K562 (cell line): Measurements from ENCODE around the gene EPN2. TPM values are rescaled to one million over a fixed set of nuclear protein-coding genes. Genes with fewer than 3 reads are reported as not detected.

ENCODE experiments used
- ATAC-seq: fragments of 200-7000 bp; cut with Tn5 transposase; 3 replicates; pipeline ENCODE4 v1.9.1; 2020; ENCODE audit warnings: moderate library complexity
- BruUV-seq: library from RNA; stranded (reverse); fragments of 400-500 nt; replicated peaks from 2 replicates; lab custom pipeline; 2021; lab: Mats Ljungman, UMichigan
- CTCF ChIA-PET: fragments of 300-600 bp; formaldehyde crosslinking; extraction: SDS; loops from one replicate; lab custom pipeline; 2021; ENCODE audit warnings: low intra/inter-chr PET ratio; lab: Yijun Ruan, JAX
- POLR2A ChIA-PET: fragments of 300-600, 350-650 bp; sonication (Branson Sonifier 250); formaldehyde crosslinking; extraction: SDS; loops from one replicate; lab custom pipeline; 2021; ENCODE audit warnings: antibody characterized with exemption, inconsistent platforms; lab: Yijun Ruan, JAX
- DNase-seq, 4 experiments: peaks; one replicate each; pipeline versions ENCODE4 v3.0.0 to v3.0.0-alpha.2; 2011 to 2018; ENCODE audit warnings: low spot score in 3 of 4, mixed read lengths in 3 of 4; ENCODE audit errors: extremely low read depth in 1 of 4
- FAIRE-seq: peaks from 2 replicates; lab custom pipeline; 2011; peaks lifted over from hg19 to GRCh38; lab: Jason Lieb, UNC
- H2AFZ ChIP-seq: 2 replicates; pipeline ENCODE4 v1.6.0; 2011; ENCODE audit warnings: low read depth, low read length, control low read depth, inconsistent platforms
- H3K27ac ChIP-seq: fragments of 200-600 bp; 3 replicates; pipeline ENCODE4 v1.8.0; 2011; ENCODE audit warnings: low read depth, mild to moderate bottlenecking, control low read depth, inconsistent platforms, low read length, moderate library complexity, mixed read lengths; ENCODE audit errors: extremely low read depth
- H3K27me3 ChIP-seq, 2 experiments: fragments of 300-600 bp in 1 of 2; 2 replicates in 1 of 2; 3 replicates in 1 of 2; pipeline versions ENCODE4 v1.6.0 to v1.8.0; 2011; ENCODE audit warnings: inconsistent platforms in 2 of 2, low read length in 2 of 2, mild to moderate bottlenecking in 1 of 2, mixed read lengths in 1 of 2, moderate library complexity in 1 of 2; ENCODE audit not compliant: control insufficient read depth in 2 of 2, insufficient read depth in 2 of 2
- H3K36me3 ChIP-seq: fragments of 300-600 bp; 3 replicates; pipeline ENCODE4 v1.8.0; 2011; ENCODE audit warnings: mild to moderate bottlenecking, low read length, inconsistent platforms; ENCODE audit not compliant: control insufficient read depth, insufficient read depth
- H3K4me1 ChIP-seq, 2 experiments: fragments of 200-600 bp in 1 of 2; replicated peaks in 1 of 2; 2 replicates in 1 of 2; 3 replicates in 1 of 2; pipeline versions ENCODE4 v1.5.1 to v1.8.0; 2011; ENCODE audit warnings: inconsistent platforms in 2 of 2, low read length in 2 of 2, mild to moderate bottlenecking in 1 of 2, mixed read lengths in 1 of 2, moderate library complexity in 1 of 2; ENCODE audit not compliant: control insufficient read depth in 2 of 2, insufficient read depth in 2 of 2
- H3K4me2 ChIP-seq: 2 replicates; pipeline ENCODE4 v1.6.1; 2011; ENCODE audit warnings: low read length, control low read depth, inconsistent platforms, mixed read lengths; ENCODE audit not compliant: insufficient read depth
- H3K4me3 ChIP-seq: fragments of 200-600 bp; sonication (generic), shearing (Covaris generic); 2 replicates; pipeline ENCODE4 v1.5.1; 2016; ENCODE audit warnings: control low read depth, inconsistent platforms
- H3K79me2 ChIP-seq: fragments of 200-600 bp; 3 replicates; pipeline ENCODE4 v1.8.0; 2011; ENCODE audit warnings: low read length, inconsistent platforms; ENCODE audit not compliant: control insufficient read depth, insufficient read depth
- H3K9ac ChIP-seq, 2 experiments: 2 replicates each; pipeline versions ENCODE4 v1.6.0 to v1.6.1; 2011; ENCODE audit warnings: low read depth in 2 of 2, low read length in 2 of 2, control low read depth in 1 of 2, inconsistent platforms in 1 of 2, mild to moderate bottlenecking in 1 of 2, mixed read lengths in 1 of 2; ENCODE audit not compliant: insufficient read depth in 1 of 2
- H3K9me1 ChIP-seq: one replicate; pipeline ENCODE4 v1.6.0; 2011; ENCODE audit warnings: inconsistent platforms, mild to moderate bottlenecking, low read length, moderate library complexity; ENCODE audit not compliant: control insufficient read depth, insufficient read depth
- H3K9me3 ChIP-seq: replicated peaks from 2 replicates; pipeline ENCODE4 v1.5.1; 2011; ENCODE audit warnings: low read depth, low read length, inconsistent platforms; ENCODE audit not compliant: control insufficient read depth, insufficient read depth
- H4K20me1 ChIP-seq: replicated peaks from 2 replicates; pipeline ENCODE4 v1.6.1; 2011; ENCODE audit warnings: low read length, inconsistent platforms, mixed read lengths; ENCODE audit not compliant: control insufficient read depth, insufficient read depth
- BDP1 ChIP-seq: IDR thresholded peaks from 3 replicates; pipeline ENCODE4 v1.6.1; 2011; ENCODE audit not compliant: insufficient read length, insufficient read depth
- CSDE1 ChIP-seq, 2 experiments: fragments of 450-650 bp; IDR thresholded peaks; 2 replicates each; pipeline ENCODE4 v1.6.1; 2016; ENCODE audit warnings: mild to moderate bottlenecking in 1 of 2
- DMBX1 ChIP-seq: fragments of 250-450 bp; sonication (Bioruptor Pico); IDR thresholded peaks from 2 replicates; pipeline ENCODE4 v1.8.0; 2022; ENCODE audit warnings: inconsistent platforms, mild to moderate bottlenecking, moderate library complexity, borderline replicate concordance
- LCOR ChIP-seq: sonication (generic); formaldehyde crosslinking; IDR thresholded peaks from 2 replicates; pipeline ENCODE4 v1.8.0; 2022; ENCODE audit warnings: mild to moderate bottlenecking, missing genetic modification reagents
- PTRF ChIP-seq: fragments of 450-650 bp; IDR thresholded peaks from 2 replicates; pipeline ENCODE4 v1.6.1; 2016; ENCODE audit warnings: mild to moderate bottlenecking, missing genetic modification characterization, missing compliant biosample characterization
- ZBED1 ChIP-seq: IDR thresholded peaks from 2 replicates; pipeline ENCODE4 v1.6.1; 2014
- ZBTB40 ChIP-seq, 2 experiments: fragments of 450-650 bp in 1 of 2; sonication (generic) in 1 of 2; formaldehyde crosslinking in 1 of 2; IDR thresholded peaks; 2 replicates each; pipeline versions ENCODE4 v1.7.1 to v1.9.0; 2016 to 2022; ENCODE audit warnings: inconsistent platforms in 1 of 2, mild to moderate bottlenecking in 1 of 2, missing genetic modification reagents in 1 of 2
- ZC3H8 ChIP-seq: fragments of 450-650 bp; IDR thresholded peaks from 2 replicates; pipeline ENCODE4 v1.6.1; 2017
- ZMIZ1 ChIP-seq, 2 experiments: fragments of 150-350 bp in 1 of 2; IDR thresholded peaks; 2 replicates each; pipeline ENCODE4 v1.6.1; 2012 to 2016; ENCODE audit warnings: low read depth in 2 of 2, low read length in 2 of 2, mild to moderate bottlenecking in 1 of 2, moderate library complexity in 1 of 2
- ZNF431 ChIP-seq: sonication (generic); formaldehyde crosslinking; IDR thresholded peaks from 2 replicates; pipeline ENCODE4 v1.8.0; 2022; ENCODE audit warnings: mild to moderate bottlenecking, missing genetic modification reagents
- WGBS: fragments of 100-300 bp; shearing (Covaris generic); methylation state at CpG from one replicate; pipeline ENCODE4 v1.1.6; 2016; ENCODE audit warnings: low coverage, mixed read lengths; ENCODE audit not compliant: insufficient coverage; ENCODE audit errors: missing lambda C conversion rate; 5-methylcytosine and 5-hydroxymethylcytosine counted together
- in situ Hi-C: fragments of 300-500 bp; cut with MboI; formaldehyde crosslinking; loops from 4 replicates; pipeline ENCODE4 v1.15.0; 2018; ENCODE audit warnings: inconsistent platforms, mixed read lengths
- intact Hi-C: fragments of 100-400 bp; cut with micrococcal nuclease; formaldehyde crosslinking; loops from 2 replicates; pipeline ENCODE4 v1.14.2; 2022
- polyA plus RNA-seq, 8 experiments: library from polyadenylated mRNA; depleted of rRNA in 4 of 8; stranded (reverse) in 5 of 8; unstranded in 3 of 8; fragments of >200 nt; fragmentation: Nextera tagmentation in 2 of 8; fragmentation: Illumina TruSeq in 1 of 8; extraction: Ambion mirVana in 2 of 8; extraction: Trizol in 1 of 8; gene quantifications; 2 replicates each; pipeline versions ENCODE4 v1.2.1 to v1.2.3, GENCODE V29; 2011 to 2014; ENCODE audit warnings: inconsistent platforms in 1 of 8, missing spikeins in 1 of 8
- total RNA-seq, 7 experiments: library from RNA; depleted of rRNA in 6 of 7; stranded (reverse); fragments of >200 nt in 6 of 7; fragmentation: Illumina TruSeq in 2 of 7; extraction: Trizol in 2 of 7; gene quantifications; 2 replicates each; pipeline versions ENCODE4 v1.2.1 to v1.2.3, GENCODE V29; 2011 to 2021; ENCODE audit warnings: low replicate concordance in 1 of 7

EPN2 gene
- total and polyA plus RNA-seq, 9 of the 15 experiments (the other 6 are each of a cell fraction or from before 2014, with no cell fraction given), result 1.0 to 12.9 (median 8.9) TPM

- no peak overlapping the region for H3K4me3 ChIP-seq
- BruUV-seq, result no TSS peak
- WGBS, result 50% methylated on average over 1 of the region's 2 CpGs
- no peak overlapping the region for H3K9ac ChIP-seq
- ChIA-PET CTCF (no interaction called here), POLR2A (interaction anchor here (3.0 kb wide), 1 partner anchor 8 kb away, joined by 13 read pairs; no protein-coding TSS in a partner anchor)
- DNase-seq, result no peak
- no peak for ATAC-seq
- H3K4me1 ChIP-seq, result peaks cover 0 to 4% of the 10 kb centered on the region in 2 experiments; a peak in 3 of 5 replicates
- no peaks in the 10 kb centered on the region for H3K27me3 ChIP-seq
- no peak overlapping the region for H3K27ac ChIP-seq
- no peak for FAIRE-seq
- H3K4me2 ChIP-seq, result no peak overlapping the region
- no peaks in the 10 kb centered on the region for H3K9me1 ChIP-seq
- H4K20me1 ChIP-seq, result no peaks in the 10 kb centered on the region
- H2AFZ ChIP-seq, result no peak overlapping the region
- H3K36me3 ChIP-seq, result no peaks in the 10 kb centered on the region
- in situ Hi-C loops (no loop called here), intact Hi-C loops (no loop called here)
- no peaks in the 10 kb centered on the region for H3K9me3 ChIP-seq
- peaks cover 8% of the 10 kb centered on the region; the same call in 2 of the 3 replicates for H3K79me2 ChIP-seq
- no peak for TF ChIP-seq PTRF (tag)
- no peak for TF ChIP-seq BDP1
- no peak for TF ChIP-seq DMBX1
- no peak for TF ChIP-seq ZBTB40 (IDR thresholded peaks at IDR 0.05)
- TF ChIP-seq ZBTB40 (CRISPR knock-in tag; IDR thresholded peaks at IDR 0.05), result no peak
- no peak for TF ChIP-seq ZC3H8
- TF ChIP-seq ZBED1, result no peak
- TF ChIP-seq ZNF431 (CRISPR knock-in tag), result no peak
- TF ChIP-seq CSDE1 (IDR thresholded peaks at IDR 0.05), result no peak
- TF ChIP-seq ZMIZ1 (IDR thresholded peaks at IDR 0.05; ENCODE audit: low read depth in 2 of 2, low read length in 2 of 2), result no peak
- no peak for TF ChIP-seq LCOR (CRISPR knock-in tag)
Observed at GRCh38 chr17:19254651-19255050, 17.5 kb downstream of the EPN2 start.
